ENCODE data around the gene RBM33.

DNA sequence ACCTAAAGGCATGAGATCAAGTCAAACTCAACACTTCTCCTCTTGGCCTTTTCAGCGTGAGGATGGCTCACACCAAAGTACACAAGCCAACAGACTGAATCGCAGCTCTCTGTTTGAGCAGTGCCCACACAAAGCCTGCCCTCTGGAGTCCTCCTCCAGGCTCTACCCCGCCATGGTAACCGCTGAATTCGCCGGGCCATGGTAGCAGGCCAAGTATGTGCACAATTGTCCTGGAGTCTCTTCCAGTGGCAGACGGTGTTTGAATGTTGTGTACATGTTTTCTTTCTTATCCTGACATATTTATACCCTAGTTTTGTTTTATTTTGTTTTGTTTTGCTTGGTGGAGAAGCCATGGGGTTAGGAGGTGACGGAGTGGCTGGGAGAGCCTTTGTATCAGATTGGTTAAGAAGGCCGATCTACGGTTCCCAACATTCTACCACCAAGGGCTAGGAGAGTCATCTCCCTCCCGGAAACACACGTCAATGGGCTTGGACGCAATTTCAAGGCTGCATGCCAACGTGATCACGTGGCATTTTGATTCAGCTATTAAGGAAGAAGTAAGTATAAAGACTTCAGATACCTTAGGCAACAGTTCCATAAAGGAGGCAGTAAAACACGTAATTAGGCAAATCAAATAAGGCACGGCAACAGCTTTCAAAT lies 179.9 kb downstream of the RBM33 start:
- no peak for TF ChIP-seq POLR2A (IDR thresholded peaks at IDR 0.05; ENCODE audit: low read depth, low read length)
- TF ChIP-seq CTCF (conservative IDR thresholded peaks at IDR 0.05; ENCODE audit: low read depth, low read length), result no peak
- no peak for TF ChIP-seq FOS (IDR thresholded peaks at IDR 0.05; ENCODE audit: low read depth, low read length)
- no peak for TF ChIP-seq SMC3 (IDR thresholded peaks at IDR 0.05; ENCODE audit: low read depth, low read length)
- no peak for TF ChIP-seq RAD21 (IDR thresholded peaks at IDR 0.05; ENCODE audit: low read length)
- TF ChIP-seq CEBPB (IDR thresholded peaks at IDR 0.05; ENCODE audit: low read depth, low read length), result no peak
